Stimulated activated effector memory CD8-positive, alpha-beta T cell treated with anti-CD3 and anti-CD28 coated beads, Interleukin-12 subunit alpha, Interleukin-12 subunit beta, amount 100 ng/mL, for 72 hours (primary cell): ENCODE measurements around the gene OPHN1.
"Not testable (repeated sequence)": the region's sequence is repeated elsewhere in the genome, so short reads cannot be mapped to it uniquely, and the experiment has no call there.

Source experiments
- ATAC-seq: fragments of 150-1000 bp; cut with Tn5 transposase; 2 replicates; pipeline ENCODE4 v1.10.0; 2021
- DNase-seq, 2 donors: peaks; one replicate each; pipeline ENCODE4 v3.0.0; 2021 to 2022; ENCODE audit warnings: low spot score in 2 of 2
- H3K27ac Mint-ChIP-seq: one replicate; pipeline ENCODE4 v1.8.0; 2022; ENCODE audit warnings: mild to moderate bottlenecking, mixed read lengths
- H3K36me3 Mint-ChIP-seq: one replicate; pipeline ENCODE4 v1.8.0; 2022; ENCODE audit warnings: mild to moderate bottlenecking, mixed read lengths
- H3K4me1 Mint-ChIP-seq: one replicate; pipeline ENCODE4 v1.8.0; 2022; ENCODE audit warnings: mixed read lengths
- H3K4me3 Mint-ChIP-seq: one replicate; pipeline ENCODE4 v1.8.0; 2022; ENCODE audit warnings: mild to moderate bottlenecking, mixed read lengths
- H3K9me3 Mint-ChIP-seq: one replicate; pipeline ENCODE4 v1.8.0; 2022; ENCODE audit warnings: mixed read lengths

OPHN1 gene

DNA sequence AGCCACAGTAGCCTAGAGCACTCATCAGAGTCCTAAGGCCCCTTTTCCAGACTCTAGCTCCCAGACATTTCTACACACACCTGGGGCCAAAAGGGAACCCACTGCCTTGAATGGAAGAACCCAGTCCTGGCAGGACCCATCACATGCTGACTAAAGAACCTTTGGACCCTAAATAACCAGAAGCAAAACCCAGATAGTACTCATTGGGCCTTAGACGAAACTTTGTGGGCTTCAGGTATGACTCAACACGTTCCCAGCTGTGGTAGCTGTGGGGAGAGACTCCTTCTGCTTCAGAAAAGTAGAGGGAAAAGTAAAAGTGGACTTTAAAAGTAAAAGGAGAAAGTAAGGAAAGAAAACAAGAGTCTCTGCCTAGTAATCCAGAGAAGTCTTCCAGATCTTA lies 311.5 kb downstream of the OPHN1 start:
- ATAC-seq, result no peak
- Mint-ChIP-seq H3K36me3 (no peaks in the 10 kb centered on the region), H3K27ac (no peak overlapping the region), H3K4me1 (no peaks in the 10 kb centered on the region), H3K4me3 (no peak overlapping the region), H3K9me3 (no peaks in the 10 kb centered on the region)
- DNase-seq, result no peak

GRCh38 chrX:68121371-68121770 lies 311.9 kb downstream of the OPHN1 start:
- no peak overlapping the region for H3K4me3 Mint-ChIP-seq
- no peaks in the 10 kb centered on the region for H3K4me1 Mint-ChIP-seq
- H3K36me3 Mint-ChIP-seq, result no peaks in the 10 kb centered on the region
- ATAC-seq (no peak), DNase-seq (no peak)
- H3K27ac Mint-ChIP-seq, result no peak overlapping the region
- H3K9me3 Mint-ChIP-seq, result no peaks in the 10 kb centered on the region

DNA sequence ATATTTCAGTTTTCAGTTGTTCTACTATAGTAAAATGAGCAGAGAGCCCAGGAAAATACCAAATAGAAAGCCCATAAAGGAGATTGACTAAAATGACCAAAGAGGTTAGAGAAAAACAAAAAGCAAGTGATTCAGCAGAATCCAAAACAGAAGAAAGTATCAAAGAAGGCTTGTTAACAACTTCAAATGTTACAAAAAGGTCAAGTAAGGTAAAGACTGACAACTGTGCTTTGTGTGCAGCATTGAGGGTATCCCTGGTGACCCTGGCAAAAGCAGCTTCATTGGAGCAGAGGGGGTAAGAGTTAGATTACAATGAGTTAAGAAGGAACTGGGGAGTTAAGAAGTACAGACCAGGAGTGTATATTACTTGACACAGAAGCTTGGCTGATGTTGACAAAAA lies 317.9 kb downstream of the OPHN1 start:
- ATAC-seq, result no peak
- no peak overlapping the region for H3K4me3 Mint-ChIP-seq

GRCh38 chrX:68114573-68115129 lies 318.6 kb downstream of the OPHN1 start:
- Mint-ChIP-seq H3K4me1 (no peaks in the 10 kb centered on the region), H3K9me3 (no peaks in the 10 kb centered on the region), H3K4me3 (no peak overlapping the region), H3K36me3 (no peaks in the 10 kb centered on the region), H3K27ac (no peak overlapping the region)
- ATAC-seq (no peak), DNase-seq (no peak)

More for the DNA sequence above, 317.9 kb downstream of the OPHN1 start:
- H3K27ac Mint-ChIP-seq, result no peak overlapping the region
- no peak for DNase-seq
- H3K9me3 Mint-ChIP-seq, result no peaks in the 10 kb centered on the region
- H3K4me1 Mint-ChIP-seq, result no peaks in the 10 kb centered on the region
- no peaks in the 10 kb centered on the region for H3K36me3 Mint-ChIP-seq

DNA sequence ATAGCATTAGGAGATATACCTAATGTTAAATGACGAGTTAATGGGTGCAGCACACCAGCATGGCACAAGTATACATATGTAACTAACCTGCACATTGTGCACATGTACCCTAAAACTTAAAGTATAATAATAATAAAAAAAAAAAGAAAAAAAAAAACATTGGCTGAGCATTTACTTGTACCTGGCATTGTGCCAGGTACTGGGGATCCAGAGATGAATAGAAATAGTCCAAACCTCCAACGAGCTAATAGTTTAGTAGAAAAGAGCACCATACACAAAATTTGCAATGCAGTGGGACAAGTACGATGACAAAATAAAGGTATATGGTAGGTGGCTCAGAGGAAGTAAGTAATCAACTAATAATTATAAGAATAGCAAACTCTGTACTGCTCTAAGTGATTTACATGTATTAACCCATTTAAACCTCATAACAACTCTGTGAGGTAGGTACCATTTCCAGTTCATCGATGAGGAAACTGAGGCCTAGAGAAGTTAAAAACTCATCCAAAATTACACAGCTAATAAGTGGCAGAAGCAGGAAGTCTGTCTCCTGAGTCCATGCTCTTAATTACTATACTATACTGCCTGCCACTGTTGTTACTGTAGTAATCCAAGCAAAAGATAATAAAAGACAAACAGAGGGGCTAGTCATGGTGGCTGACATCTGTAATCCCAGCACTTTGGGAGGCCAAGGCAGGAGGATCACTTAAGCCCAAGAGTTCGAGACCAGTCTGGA lies 319.3 kb downstream of the OPHN1 start:
- Mint-ChIP-seq H3K27ac (no peak overlapping the region), H3K4me1 (no peaks in the 10 kb centered on the region), H3K9me3 (no peaks in the 10 kb centered on the region), H3K4me3 (no peak overlapping the region), H3K36me3 (no peaks in the 10 kb centered on the region)
- ATAC-seq, result no peak
- DNase-seq, result no peak

- H3K4me3 Mint-ChIP-seq, result no peak overlapping the region
- no peaks in the 10 kb centered on the region for H3K4me1 Mint-ChIP-seq
- H3K27ac Mint-ChIP-seq, result no peak overlapping the region
- DNase-seq (no peak), ATAC-seq (no peak)
- no peaks in the 10 kb centered on the region for H3K9me3 Mint-ChIP-seq
- H3K36me3 Mint-ChIP-seq, result no peaks in the 10 kb centered on the region
These were observed 321.0 kb downstream of the OPHN1 start for GRCh38 chrX:68112321-68112720.

GRCh38 chrX:68109162-68109561 lies 324.1 kb downstream of the OPHN1 start:
- no peaks in the 10 kb centered on the region for H3K36me3 Mint-ChIP-seq

GRCh38 chrX:68098431-68098830 lies 334.9 kb downstream of the OPHN1 start:
- Mint-ChIP-seq H3K36me3 (no peaks in the 10 kb centered on the region), H3K9me3 (peaks cover 6% of the 10 kb centered on the region), H3K4me3 (no peak overlapping the region), H3K27ac (no peak overlapping the region), H3K4me1 (no peaks in the 10 kb centered on the region)
- DNase-seq (no peak), ATAC-seq (no peak)

More at GRCh38 chrX:68109162-68109561, 324.1 kb downstream of the OPHN1 start:
- ATAC-seq, result no peak
- no peak overlapping the region for H3K27ac Mint-ChIP-seq
- H3K4me1 Mint-ChIP-seq, result no peaks in the 10 kb centered on the region
- DNase-seq, result no peak
- H3K9me3 Mint-ChIP-seq, result peaks cover 3% of the 10 kb centered on the region
- H3K4me3 Mint-ChIP-seq, result no peak overlapping the region

- no peaks in the 10 kb centered on the region for H3K36me3 Mint-ChIP-seq
- H3K4me1 Mint-ChIP-seq, result no peaks in the 10 kb centered on the region
- no peak overlapping the region for H3K4me3 Mint-ChIP-seq
- no peaks in the 10 kb centered on the region for H3K9me3 Mint-ChIP-seq
- DNase-seq (no peak), ATAC-seq (no peak)
- H3K27ac Mint-ChIP-seq, result no peak overlapping the region
These were observed 343.0 kb downstream of the OPHN1 start for GRCh38 chrX:68090266-68090665.

GRCh38 chrX:68087526-68087925 lies 345.8 kb downstream of the OPHN1 start:
- H3K9me3 Mint-ChIP-seq, result no peaks in the 10 kb centered on the region
- ATAC-seq (no peak), DNase-seq (no peak)
- H3K27ac Mint-ChIP-seq, result no peak overlapping the region
- H3K36me3 Mint-ChIP-seq, result no peaks in the 10 kb centered on the region
- no peak overlapping the region for H3K4me3 Mint-ChIP-seq
- no peaks in the 10 kb centered on the region for H3K4me1 Mint-ChIP-seq

DNA sequence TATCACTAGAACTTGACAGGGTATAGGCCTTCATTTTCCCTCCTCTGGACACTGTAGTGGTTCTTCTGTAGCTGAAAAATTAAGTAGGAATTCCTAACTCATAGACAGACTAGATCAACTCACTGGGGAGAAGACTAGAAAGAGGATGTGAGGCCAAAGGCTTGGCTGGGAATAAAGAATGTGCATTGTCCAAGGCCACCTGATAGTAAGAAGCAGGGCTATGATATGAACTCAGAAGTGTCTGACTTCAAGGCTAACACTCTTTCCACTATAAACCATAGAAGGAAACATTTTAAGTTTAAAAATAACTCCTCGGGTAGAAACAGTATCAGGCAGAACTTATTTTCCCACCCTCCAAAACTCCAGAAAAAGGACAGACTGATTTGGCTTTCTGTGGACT lies 346.6 kb downstream of the OPHN1 start:
- no peaks in the 10 kb centered on the region for H3K36me3 Mint-ChIP-seq
- DNase-seq (no peak), ATAC-seq (no peak)
- no peaks in the 10 kb centered on the region for H3K9me3 Mint-ChIP-seq
- H3K27ac Mint-ChIP-seq, result no peak overlapping the region
- H3K4me3 Mint-ChIP-seq, result no peak overlapping the region
- no peaks in the 10 kb centered on the region for H3K4me1 Mint-ChIP-seq

- DNase-seq (no peak), ATAC-seq (no peak)
- Mint-ChIP-seq H3K4me1 (no peaks in the 10 kb centered on the region), H3K36me3 (no peaks in the 10 kb centered on the region), H3K9me3 (peaks cover 4% of the 10 kb centered on the region), H3K27ac (no peak overlapping the region), H3K4me3 (no peak overlapping the region)
These were observed 348.5 kb downstream of the OPHN1 start for GRCh38 chrX:68084765-68085164.

- Mint-ChIP-seq H3K4me3 (no peak overlapping the region), H3K9me3 (peaks cover 6% of the 10 kb centered on the region), H3K27ac (no peak overlapping the region), H3K36me3 (no peaks in the 10 kb centered on the region), H3K4me1 (no peaks in the 10 kb centered on the region)
- DNase-seq (no peak), ATAC-seq (no peak)
These were observed 349.8 kb downstream of the OPHN1 start for GRCh38 chrX:68083510-68083909.

DNA sequence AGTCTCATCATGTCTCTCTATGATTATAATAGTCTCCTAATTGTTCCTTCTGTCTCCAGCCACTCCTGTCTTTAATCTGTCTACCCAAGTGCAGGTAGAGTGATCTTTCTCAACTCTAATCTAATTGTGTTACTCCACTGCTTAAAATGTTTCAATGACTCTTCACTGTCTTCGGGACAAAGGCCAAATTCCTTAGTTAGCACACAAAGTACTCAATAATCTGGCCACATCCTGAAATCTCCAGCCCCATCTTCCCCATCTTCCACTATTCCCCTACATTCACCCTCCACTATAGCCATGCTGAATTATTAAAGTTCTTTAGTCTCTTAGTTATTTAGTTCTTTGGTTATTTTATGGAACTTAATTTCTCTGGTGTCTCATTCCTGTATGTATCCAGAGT lies 353.3 kb downstream of the OPHN1 start:
- DNase-seq, result no peak
- H3K4me1 Mint-ChIP-seq, result no peaks in the 10 kb centered on the region
- H3K36me3 Mint-ChIP-seq, result no peaks in the 10 kb centered on the region
- H3K9me3 Mint-ChIP-seq, result peaks cover 6% of the 10 kb centered on the region
- no peak for ATAC-seq
- no peak overlapping the region for H3K27ac Mint-ChIP-seq
- H3K4me3 Mint-ChIP-seq, result no peak overlapping the region

- not testable (repeated sequence) for ATAC-seq, DNase-seq, H3K4me3 Mint-ChIP-seq, H3K27ac Mint-ChIP-seq, H3K9me3 Mint-ChIP-seq, H3K36me3 Mint-ChIP-seq, H3K4me1 Mint-ChIP-seq
These were observed 354.5 kb downstream of the OPHN1 start for GRCh38 chrX:68078801-68079200.

DNA sequence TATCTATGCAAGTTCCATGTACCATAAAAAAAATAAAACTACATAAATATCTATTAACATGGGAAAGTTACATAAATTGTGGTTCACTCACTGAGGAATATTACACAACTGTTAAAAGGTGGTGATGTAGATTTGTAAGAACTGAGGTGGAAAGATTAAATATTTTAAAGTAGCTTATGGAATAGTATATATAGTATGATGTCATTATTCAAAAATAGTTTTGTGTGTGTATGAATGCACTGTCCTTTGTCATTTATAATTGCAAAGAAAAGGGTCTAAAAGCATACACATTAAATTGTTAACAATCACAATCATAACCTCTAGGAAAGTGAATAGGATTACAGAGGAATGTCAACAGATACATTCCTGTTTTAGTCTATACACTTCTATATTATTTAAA lies 355.9 kb downstream of the OPHN1 start:
- H3K9me3 Mint-ChIP-seq, result peaks cover 6% of the 10 kb centered on the region
- no peak overlapping the region for H3K4me3 Mint-ChIP-seq
- H3K36me3 Mint-ChIP-seq, result no peaks in the 10 kb centered on the region
- H3K27ac Mint-ChIP-seq, result no peak overlapping the region
- no peaks in the 10 kb centered on the region for H3K4me1 Mint-ChIP-seq
- ATAC-seq (no peak), DNase-seq (no peak)
